Activated CD8-positive, alpha-beta memory T cell treated with anti-CD3 and anti-CD28 coated beads, Interleukin-2, amount 50 U/mL, for 1 hour (primary cell): ENCODE results near the gene SP3.

Source experiments
- DNase-seq: peaks from one replicate; pipeline ENCODE4 v3.0.0-alpha.2; 2020; ENCODE audit errors: extremely low read depth

The SP3 gene

DNA sequence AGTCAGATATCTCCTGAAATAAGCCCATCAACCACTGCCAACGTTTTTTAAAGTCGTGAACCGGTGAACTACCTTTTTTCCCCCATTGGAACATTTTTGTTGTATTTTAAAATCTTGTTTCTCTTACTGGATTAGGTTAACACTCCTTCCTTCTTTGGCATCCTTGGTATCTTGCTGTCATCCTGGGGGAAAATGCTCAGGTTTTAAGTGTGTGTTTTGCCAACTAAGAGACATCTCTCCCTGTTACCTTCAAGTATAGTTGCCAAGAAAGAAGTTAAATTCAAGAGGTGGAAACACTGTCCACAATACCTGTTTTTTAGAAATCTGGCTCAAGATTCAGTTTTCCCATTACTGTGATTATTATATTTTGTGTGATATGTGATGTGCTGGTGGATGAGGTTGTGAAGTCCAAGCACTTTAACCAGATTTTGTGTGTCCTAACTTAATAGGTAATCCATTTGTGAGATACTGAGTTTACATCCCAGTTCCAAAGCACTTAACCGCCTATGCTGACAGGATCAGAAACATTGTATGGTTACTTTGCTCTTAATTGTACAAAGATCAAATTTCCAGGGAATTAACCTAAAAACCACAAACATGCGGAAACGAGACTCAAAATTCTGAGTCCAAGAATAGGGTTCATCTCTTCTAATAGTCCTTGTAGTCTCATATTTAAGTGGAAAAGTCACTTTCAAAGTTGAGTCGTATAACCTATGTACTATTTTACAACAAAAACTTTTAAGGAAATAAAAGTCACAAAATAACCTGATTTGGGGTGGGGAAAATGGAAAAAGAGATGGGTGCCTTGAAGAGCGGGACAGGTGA is 1.3 kb upstream of the SP3 start:
- no peak for DNase-seq

- DNase-seq: peak; percentile 73
Observed at GRCh38 chr2:173964565-173965371, 405 bp downstream of the SP3 start.

GRCh38 chr2:173963817-173964564 is 1.2 kb downstream of the SP3 start:
- peak; percentile 87 for DNase-seq

DNA sequence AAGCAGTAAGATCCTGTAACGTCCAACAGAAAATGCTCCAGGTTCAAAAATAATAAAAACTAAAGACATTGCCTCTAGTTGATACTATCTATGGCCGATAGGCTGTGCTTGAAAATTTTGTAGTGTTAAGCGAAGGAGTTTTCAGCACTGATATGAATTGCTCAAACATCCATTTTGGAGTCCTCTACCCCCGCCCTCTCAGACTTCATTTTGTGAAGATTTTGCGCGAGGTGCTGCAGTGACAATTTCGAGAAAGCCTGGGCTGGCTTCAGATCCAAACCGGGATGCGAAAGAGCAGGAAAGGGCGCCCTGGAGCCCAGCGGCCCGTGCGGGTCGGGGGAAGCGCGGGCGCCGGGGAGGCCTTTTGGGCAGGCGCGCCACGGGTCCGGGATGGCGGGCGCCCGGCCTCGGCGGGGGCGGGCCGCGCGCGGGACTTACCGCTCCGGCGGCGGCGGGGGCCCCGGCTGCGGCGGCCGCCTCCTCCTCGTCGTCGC is 1.8 kb downstream of the SP3 start:
- peak; percentile 17 for DNase-seq

- DNase-seq: no peak
Observed at GRCh38 chr2:173962583-173963110, 2.5 kb downstream of the SP3 start.

- no peak for DNase-seq
Observed at GRCh38 chr2:173962031-173962430, 3.1 kb downstream of the SP3 start.

- DNase-seq: no peak
Observed at GRCh38 chr2:173961346-173961705, 3.8 kb downstream of the SP3 start.

- no peak for DNase-seq
Observed at GRCh38 chr2:173959909-173960308, 5.3 kb downstream of the SP3 start.

DNA sequence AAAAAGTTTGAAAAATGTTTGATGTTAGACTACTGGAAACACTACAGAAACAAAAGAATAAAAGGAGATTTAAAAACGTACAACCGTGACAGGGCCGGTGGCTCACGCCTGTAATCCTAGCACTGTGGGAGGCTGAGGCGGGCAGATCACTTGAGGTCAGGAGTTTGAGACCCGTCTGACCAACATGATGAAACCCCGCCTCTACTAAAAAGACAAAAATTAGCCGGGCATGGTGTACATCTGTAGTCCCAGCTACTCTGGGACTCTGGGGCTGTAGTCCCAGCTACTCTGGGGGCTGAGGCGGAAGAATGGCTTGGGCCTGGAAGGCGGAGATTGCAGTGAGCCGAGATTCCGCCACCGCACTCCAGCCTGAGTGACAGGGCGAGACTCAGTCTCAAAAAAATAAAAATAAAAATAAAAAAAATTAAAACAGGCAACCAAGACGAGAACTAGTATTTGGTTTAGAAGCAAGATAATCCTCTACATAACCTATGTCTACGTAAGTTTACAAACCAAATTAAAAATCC is 5.8 kb downstream of the SP3 start:
- no peak for DNase-seq

DNA sequence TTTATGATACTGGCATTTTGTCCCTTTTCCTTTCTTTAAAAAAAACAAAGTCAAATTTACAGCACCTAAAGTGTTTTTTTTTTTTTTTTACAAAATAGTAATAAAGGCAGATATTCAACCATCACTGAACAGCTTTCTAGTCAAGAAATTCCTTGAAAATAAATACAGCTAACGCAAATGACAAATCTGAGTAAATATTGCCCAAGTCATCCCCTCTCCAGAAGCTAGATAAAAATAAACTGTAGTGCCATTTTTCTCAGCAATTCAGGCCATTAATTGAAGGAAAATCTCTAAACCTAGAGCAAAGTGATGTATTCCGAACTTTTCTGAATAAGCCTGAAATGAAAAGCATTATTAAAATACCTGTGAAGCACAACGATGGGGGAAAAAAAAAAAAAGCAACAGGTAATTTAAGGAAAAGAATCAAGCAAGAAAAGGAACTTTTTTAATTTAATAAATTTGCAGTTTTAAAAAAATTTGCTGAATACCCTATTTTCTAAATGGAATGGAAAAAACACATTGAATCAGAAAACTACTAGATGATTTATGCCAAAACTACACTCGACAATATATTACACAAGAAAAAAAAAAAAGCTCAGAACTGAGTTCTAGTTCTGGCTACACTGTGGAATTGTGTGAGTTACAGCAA is 6.9 kb downstream of the SP3 start:
- DNase-seq: no peak

- no peak for DNase-seq
Observed at GRCh38 chr2:173957517-173957916, 7.7 kb downstream of the SP3 start.

- no peak for DNase-seq
Observed at GRCh38 chr2:173956454-173956853, 8.7 kb downstream of the SP3 start.

GRCh38 chr2:173955867-173956266 is 9.3 kb downstream of the SP3 start:
- DNase-seq: no peak

DNA sequence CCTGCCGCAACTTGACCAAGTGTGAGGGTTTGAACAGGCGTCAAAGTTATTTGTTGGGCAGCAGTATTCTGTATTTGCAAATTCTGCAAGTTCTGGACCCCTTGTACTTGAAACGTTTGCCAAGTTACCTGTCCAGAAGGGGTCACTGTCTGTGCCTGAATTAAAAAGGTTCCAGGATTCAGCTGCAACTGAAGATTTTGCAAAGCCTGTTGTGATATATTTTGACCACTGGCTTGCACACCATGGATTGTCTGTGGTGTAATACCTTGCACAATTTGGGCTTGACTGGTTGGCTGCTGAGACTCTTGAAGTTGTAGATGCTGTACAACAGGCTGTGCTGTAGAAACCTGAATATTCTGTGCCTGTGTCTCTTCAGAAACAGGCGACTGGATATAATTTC is 10.2 kb downstream of the SP3 start:
- no peak for DNase-seq

- DNase-seq: no peak
Observed at GRCh38 chr2:173953047-173953424, 12.1 kb downstream of the SP3 start.

GRCh38 chr2:173952267-173953046 is 12.7 kb downstream of the SP3 start:
- DNase-seq: no peak

GRCh38 chr2:173948842-173949241 is 16.3 kb downstream of the SP3 start:
- no peak for DNase-seq

- DNase-seq: no peak
Observed at GRCh38 chr2:173948198-173948597, 17.0 kb downstream of the SP3 start.

DNA sequence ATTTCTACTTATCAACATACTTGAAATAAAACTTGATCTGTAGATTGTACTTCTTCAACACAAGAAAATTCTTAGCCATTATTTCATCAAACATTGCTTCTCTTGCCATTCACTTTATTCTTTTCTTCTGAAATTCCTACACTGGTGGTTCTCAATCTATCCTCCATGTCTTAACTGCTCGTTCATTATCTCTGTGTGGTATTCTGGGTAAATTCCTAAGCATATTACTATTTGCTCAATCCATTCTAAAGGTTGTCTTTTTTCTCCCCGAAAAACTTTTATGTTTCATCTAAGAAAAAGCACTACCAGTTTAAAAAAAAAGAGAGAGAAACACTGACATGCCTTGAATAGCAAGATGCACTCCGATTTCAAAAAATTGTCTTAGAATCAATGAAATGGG is 18.0 kb downstream of the SP3 start:
- DNase-seq: no peak

GRCh38 chr2:173943738-173944137 is 21.4 kb downstream of the SP3 start:
- DNase-seq: no peak
